HEK293 (cell line): ENCODE measurements around the gene MTMR10.

Experiments used
- CTCF ChIA-PET: fragments of 350-600 bp; formaldehyde crosslinking; extraction: SDS; loops from one replicate; lab custom pipeline; 2021; ENCODE audit warnings: antibody characterized with exemption; lab: Yijun Ruan, JAX
- POLR2A ChIA-PET: fragments of 300-600 bp; formaldehyde crosslinking; extraction: SDS; loops from one replicate; lab custom pipeline; 2020; ENCODE audit warnings: antibody characterized with exemption, inconsistent platforms; lab: Yijun Ruan, JAX
- H3K27ac ChIP-seq: fragments of 200-500 bp; sonication (Bioruptor generic); 2 replicates; pipeline ENCODE4 v1.5.1; 2014; ENCODE audit warnings: low read depth, low read length, control low read depth, inconsistent platforms; ENCODE audit errors: extremely low read depth
- H3K36me3 ChIP-seq, 2 experiments: fragments of 200-500 bp in 1 of 2; sonication (Bioruptor generic) in 1 of 2; 1 replicate in 1 of 2; 2 replicates in 1 of 2; pipeline ENCODE4 v1.5.1; 2014 to 2017; ENCODE audit warnings: inconsistent platforms in 2 of 2, low read length in 2 of 2; ENCODE audit not compliant: control insufficient read depth in 2 of 2, insufficient read depth in 1 of 2
- H3K4me1 ChIP-seq: fragments of 200-500 bp; sonication (Bioruptor generic); 2 replicates; pipeline ENCODE4 v1.5.1; 2014; ENCODE audit warnings: mild to moderate bottlenecking, low read length, inconsistent platforms; ENCODE audit not compliant: control insufficient read depth, insufficient read depth
- H3K4me3 ChIP-seq: 2 replicates; pipeline ENCODE4 v1.5.1; 2011; ENCODE audit warnings: low read depth, mild to moderate bottlenecking, control low read depth, low read length, moderate library complexity
- H3K9me3 ChIP-seq: fragments of 200-500 bp; sonication (Bioruptor generic); 2 replicates; pipeline ENCODE4 v1.5.1; 2014; ENCODE audit warnings: low read depth, low read length, inconsistent platforms; ENCODE audit not compliant: control insufficient read depth, insufficient read depth
- ELK4 ChIP-seq: IDR thresholded peaks from 2 replicates; pipeline ENCODE4 v1.6.1; 2011; ENCODE audit warnings: mild to moderate bottlenecking, low read depth, low read length, borderline replicate concordance
- HIC1 ChIP-seq: fragments of 450-650 bp; formaldehyde crosslinking; IDR thresholded peaks from 2 replicates; pipeline ENCODE4 v1.5.1; 2016; ENCODE audit warnings: missing biosample characterization, missing genetic modification characterization
- IKZF3 ChIP-seq: fragments of 450-650 bp; IDR thresholded peaks from 2 replicates; pipeline ENCODE4 v1.5.0; 2018; ENCODE audit warnings: missing biosample characterization, mild to moderate bottlenecking, missing genetic modification characterization, moderate library complexity
- KLF10 ChIP-seq: fragments of 450-650 bp; IDR thresholded peaks from 2 replicates; pipeline ENCODE4 v1.5.1; 2018; ENCODE audit warnings: missing biosample characterization, mild to moderate bottlenecking, missing genetic modification characterization
- KLF9 ChIP-seq: fragments of 450-650 bp; formaldehyde crosslinking; IDR thresholded peaks from 2 replicates; pipeline ENCODE4 v1.5.1; 2016; ENCODE audit warnings: missing biosample characterization, missing genetic modification characterization, low read depth
- MEIS1 ChIP-seq: sonication (generic); formaldehyde crosslinking; IDR thresholded peaks from 2 replicates; pipeline ENCODE4 v1.8.1; 2022; ENCODE audit warnings: missing genetic modification reagents, mild to moderate bottlenecking, borderline replicate concordance
- OSR2 ChIP-seq: fragments of 450-650 bp; formaldehyde crosslinking; IDR thresholded peaks from 2 replicates; pipeline ENCODE4 v1.5.1; 2016; ENCODE audit warnings: missing biosample characterization, missing genetic modification characterization
- SALL2 ChIP-seq: fragments of 450-650 bp; formaldehyde crosslinking; IDR thresholded peaks from 2 replicates; pipeline ENCODE4 v1.5.0; 2017; ENCODE audit warnings: missing biosample characterization, mild to moderate bottlenecking, missing genetic modification characterization, borderline replicate concordance
- SCRT1 ChIP-seq: fragments of 450-650 bp; formaldehyde crosslinking; IDR thresholded peaks from 2 replicates; pipeline ENCODE4 v1.5.1; 2016; ENCODE audit warnings: missing biosample characterization, missing genetic modification characterization, borderline replicate concordance
- SP2 ChIP-seq: fragments of 450-650 bp; formaldehyde crosslinking; IDR thresholded peaks from 2 replicates; pipeline ENCODE4 v1.5.1; 2016; ENCODE audit warnings: missing biosample characterization, missing genetic modification characterization
- WT1 ChIP-seq: fragments of 450-650 bp; formaldehyde crosslinking; IDR thresholded peaks from 2 replicates; pipeline ENCODE4 v1.5.1; 2016; ENCODE audit warnings: missing biosample characterization, missing genetic modification characterization
- ZBTB21 ChIP-seq: fragments of 450-650 bp; formaldehyde crosslinking; IDR thresholded peaks from 2 replicates; pipeline ENCODE4 v1.5.1; 2017; ENCODE audit warnings: missing biosample characterization, missing genetic modification characterization
- ZNF114 ChIP-seq: fragments of 450-650 bp; formaldehyde crosslinking; IDR thresholded peaks from 2 replicates; pipeline ENCODE4 v1.5.0; 2017; ENCODE audit warnings: missing biosample characterization, missing genetic modification characterization
- ZNF121 ChIP-seq: fragments of 450-650 bp; formaldehyde crosslinking; IDR thresholded peaks from 2 replicates; pipeline ENCODE4 v1.5.1; 2016; ENCODE audit warnings: missing biosample characterization, missing genetic modification characterization
- ZNF211 ChIP-seq: fragments of 450-650 bp; formaldehyde crosslinking; IDR thresholded peaks from 2 replicates; pipeline ENCODE4 v1.5.1; 2016; ENCODE audit warnings: low read depth, missing biosample characterization, missing genetic modification characterization
- ZNF221 ChIP-seq: fragments of 450-650 bp; formaldehyde crosslinking; IDR thresholded peaks from 2 replicates; pipeline ENCODE4 v1.5.1; 2017; ENCODE audit warnings: missing biosample characterization, missing genetic modification characterization, borderline replicate concordance
- ZNF366 ChIP-seq: fragments of 450-650 bp; formaldehyde crosslinking; conservative IDR thresholded peaks from 2 replicates; pipeline ENCODE4 v1.5.1; 2016; ENCODE audit warnings: missing biosample characterization, missing genetic modification characterization
- ZNF664 ChIP-seq: fragments of 450-650 bp; formaldehyde crosslinking; IDR thresholded peaks from 2 replicates; pipeline ENCODE4 v1.5.1; 2016; ENCODE audit warnings: missing biosample characterization, missing genetic modification characterization
- ZNF777 ChIP-seq: fragments of 450-650 bp; formaldehyde crosslinking; IDR thresholded peaks from 2 replicates; pipeline ENCODE4 v1.5.1; 2017; ENCODE audit warnings: missing biosample characterization, missing genetic modification characterization, borderline replicate concordance
- ZNF785 ChIP-seq: fragments of 450-650 bp; formaldehyde crosslinking; IDR thresholded peaks from 2 replicates; pipeline ENCODE4 v1.5.1; 2016; ENCODE audit warnings: missing biosample characterization, missing genetic modification characterization
- ZNF792 ChIP-seq: fragments of 450-650 bp; formaldehyde crosslinking; IDR thresholded peaks from 2 replicates; pipeline ENCODE4 v1.5.1; 2016; ENCODE audit warnings: missing biosample characterization, missing genetic modification characterization
- TF ChIP-seq, protein P1 (sequence below): fragments of 450-650 bp; formaldehyde crosslinking; IDR thresholded peaks from 2 replicates; pipeline ENCODE4 v1.5.1; 2017; ENCODE audit warnings: missing biosample characterization, missing genetic modification characterization
- TF ChIP-seq, protein P2 (sequence below): fragments of 450-650 bp; formaldehyde crosslinking; IDR thresholded peaks from 2 replicates; pipeline ENCODE4 v1.5.1; 2016; ENCODE audit warnings: missing biosample characterization, missing genetic modification characterization

Gene MTMR10

GRCh38 chr15:31023841-31024240 is 32.4 kb upstream of the MTMR10 start:
- Histone ChIP-seq H3K27ac (no peak overlapping the region), H3K4me3 (no peak overlapping the region), H3K4me1 (no peaks in the 10 kb centered on the region), H3K9me3 (no peaks in the 10 kb centered on the region), H3K36me3 (no peaks in the 10 kb centered on the region)
- ChIA-PET POLR2A (no interaction called here), CTCF (no interaction called here)
- TF ChIP-seq IKZF3 (tag by site-specific recombination) (no peak), ZNF664 (no peak), ELK4 (no peak), WT1 (tag by site-specific recombination) (no peak), SCRT1 (tag by site-specific recombination) (no peak), ZNF121 (tag by site-specific recombination) (no peak), OSR2 (tag by site-specific recombination) (no peak), ZNF114 (tag by site-specific recombination) (no peak)
- TF ChIP-seq, protein P1, sequence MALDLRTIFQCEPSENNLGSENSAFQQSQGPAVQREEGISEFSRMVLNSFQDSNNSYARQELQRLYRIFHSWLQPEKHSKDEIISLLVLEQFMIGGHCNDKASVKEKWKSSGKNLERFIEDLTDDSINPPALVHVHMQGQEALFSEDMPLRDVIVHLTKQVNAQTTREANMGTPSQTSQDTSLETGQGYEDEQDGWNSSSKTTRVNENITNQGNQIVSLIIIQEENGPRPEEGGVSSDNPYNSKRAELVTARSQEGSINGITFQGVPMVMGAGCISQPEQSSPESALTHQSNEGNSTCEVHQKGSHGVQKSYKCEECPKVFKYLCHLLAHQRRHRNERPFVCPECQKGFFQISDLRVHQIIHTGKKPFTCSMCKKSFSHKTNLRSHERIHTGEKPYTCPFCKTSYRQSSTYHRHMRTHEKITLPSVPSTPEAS (tag by site-specific recombination) = no peak

GRCh38 chr15:31021067-31021665 is 29.7 kb upstream of the MTMR10 start:
- ChIA-PET CTCF (no interaction called here), POLR2A (no interaction called here)
- Histone ChIP-seq H3K27ac (no peak overlapping the region), H3K36me3 (no peaks in the 10 kb centered on the region), H3K4me3 (no peak overlapping the region), H3K4me1 (no peaks in the 10 kb centered on the region), H3K9me3 (no peaks in the 10 kb centered on the region)
- no peak for TF ChIP-seq SP2 (tag by site-specific recombination)
- TF ChIP-seq ZNF366 (tag by site-specific recombination) = no peak
- TF ChIP-seq ZNF792 (tag by site-specific recombination) = no peak
- TF ChIP-seq KLF10 (tag by site-specific recombination) = no peak
- TF ChIP-seq MEIS1 = no peak
- TF ChIP-seq ZNF211 (tag by site-specific recombination) = no peak
- TF ChIP-seq ZNF777 (tag by site-specific recombination) = no peak

DNA sequence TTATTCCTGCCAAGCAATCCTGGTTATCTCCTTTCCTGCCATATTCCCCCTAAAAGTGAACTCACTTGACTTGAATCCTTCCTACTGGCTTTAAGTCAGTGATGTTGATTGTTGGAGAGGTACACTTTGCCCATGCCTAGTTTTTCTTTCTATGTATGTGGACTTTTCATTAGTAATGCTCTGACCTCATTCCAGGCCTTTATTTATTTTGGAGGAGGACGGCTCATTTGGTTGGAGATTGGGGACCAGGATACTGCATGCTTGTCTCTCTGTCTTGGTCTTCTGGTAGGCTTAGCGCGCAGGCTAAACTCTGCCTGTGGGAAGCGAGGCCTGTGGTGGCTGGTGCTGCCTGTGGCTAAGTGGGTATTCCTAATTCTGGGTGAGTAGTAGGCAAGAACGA is 29.1 kb upstream of the MTMR10 start:
- ChIA-PET POLR2A (no interaction called here), CTCF (no interaction called here)
- no peak for TF ChIP-seq OSR2 (tag by site-specific recombination)
- TF ChIP-seq SALL2 (tag by site-specific recombination) = no peak
- no peak for TF ChIP-seq KLF10 (tag by site-specific recombination)
- TF ChIP-seq ZNF221 (tag by site-specific recombination) = no peak
- no peak for TF ChIP-seq ZBTB21 (tag by site-specific recombination)
- TF ChIP-seq KLF9 (tag by site-specific recombination) = no peak
- TF ChIP-seq SP2 (tag by site-specific recombination) = no peak
- TF ChIP-seq, protein P2, sequence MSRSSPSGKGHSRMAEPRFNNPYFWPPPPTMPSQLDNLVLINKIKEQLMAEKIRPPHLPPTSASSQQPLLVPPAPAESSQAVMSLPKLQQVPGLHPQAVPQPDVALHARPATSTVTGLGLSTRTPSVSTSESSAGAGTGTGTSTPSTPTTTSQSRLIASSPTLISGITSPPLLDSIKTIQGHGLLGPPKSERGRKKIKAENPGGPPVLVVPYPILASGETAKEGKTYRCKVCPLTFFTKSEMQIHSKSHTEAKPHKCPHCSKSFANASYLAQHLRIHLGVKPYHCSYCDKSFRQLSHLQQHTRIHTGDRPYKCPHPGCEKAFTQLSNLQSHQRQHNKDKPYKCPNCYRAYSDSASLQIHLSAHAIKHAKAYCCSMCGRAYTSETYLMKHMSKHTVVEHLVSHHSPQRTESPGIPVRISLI (tag by site-specific recombination) = no peak
- TF ChIP-seq HIC1 = no peak
- no peak for TF ChIP-seq ZNF785 (tag by site-specific recombination)
- Histone ChIP-seq H3K27ac (no peak overlapping the region), H3K4me3 (no peak overlapping the region), H3K9me3 (no peaks in the 10 kb centered on the region), H3K36me3 (no peaks in the 10 kb centered on the region), H3K4me1 (no peaks in the 10 kb centered on the region)
